Neutrophil (primary cell): ENCODE data around the gene OGFOD3.

Experiments
- H3K27ac ChIP-seq: fragments of 200-600 bp; sonication (generic); 2 replicates; pipeline ENCODE4 v1.5.1; 2016; ENCODE audit warnings: mild to moderate bottlenecking, moderate library complexity
- H3K27me3 ChIP-seq: fragments of 200-600 bp; sonication (generic); 2 replicates; pipeline ENCODE4 v1.6.0; 2016; ENCODE audit warnings: mild to moderate bottlenecking
- H3K36me3 ChIP-seq: fragments of 200-600 bp; sonication (generic); 2 replicates; pipeline ENCODE4 v1.5.1; 2017
- H3K4me1 ChIP-seq, 2 experiments: fragments of 200-600 bp in 1 of 2; sonication (generic) in 1 of 2; 1 replicate in 1 of 2; 2 replicates in 1 of 2; pipeline versions ENCODE4 v1.5.1 to v1.6.1; 2013 to 2016; ENCODE audit warnings: low read depth in 1 of 2, low read length in 1 of 2, mild to moderate bottlenecking in 1 of 2, moderate library complexity in 1 of 2; ENCODE audit not compliant: control insufficient read depth in 1 of 2, insufficient read depth in 1 of 2
- H3K4me3 ChIP-seq, 2 experiments: fragments of 200-600 bp in 1 of 2; sonication (generic) in 1 of 2; 1 replicate in 1 of 2; 2 replicates in 1 of 2; pipeline ENCODE4 v1.5.1; 2013 to 2016; ENCODE audit warnings: low read depth in 1 of 2, low read length in 1 of 2, mild to moderate bottlenecking in 1 of 2, moderate library complexity in 1 of 2
- H3K9me3 ChIP-seq: fragments of 200-600 bp; sonication (generic); 2 replicates; pipeline ENCODE4 v1.5.1; 2016
- CTCF ChIP-seq: fragments of 200-600 bp; sonication (generic); IDR thresholded peaks from 2 replicates; pipeline ENCODE4 v1.5.1; 2016; ENCODE audit warnings: antibody characterized with exemption

Gene OGFOD3

DNA sequence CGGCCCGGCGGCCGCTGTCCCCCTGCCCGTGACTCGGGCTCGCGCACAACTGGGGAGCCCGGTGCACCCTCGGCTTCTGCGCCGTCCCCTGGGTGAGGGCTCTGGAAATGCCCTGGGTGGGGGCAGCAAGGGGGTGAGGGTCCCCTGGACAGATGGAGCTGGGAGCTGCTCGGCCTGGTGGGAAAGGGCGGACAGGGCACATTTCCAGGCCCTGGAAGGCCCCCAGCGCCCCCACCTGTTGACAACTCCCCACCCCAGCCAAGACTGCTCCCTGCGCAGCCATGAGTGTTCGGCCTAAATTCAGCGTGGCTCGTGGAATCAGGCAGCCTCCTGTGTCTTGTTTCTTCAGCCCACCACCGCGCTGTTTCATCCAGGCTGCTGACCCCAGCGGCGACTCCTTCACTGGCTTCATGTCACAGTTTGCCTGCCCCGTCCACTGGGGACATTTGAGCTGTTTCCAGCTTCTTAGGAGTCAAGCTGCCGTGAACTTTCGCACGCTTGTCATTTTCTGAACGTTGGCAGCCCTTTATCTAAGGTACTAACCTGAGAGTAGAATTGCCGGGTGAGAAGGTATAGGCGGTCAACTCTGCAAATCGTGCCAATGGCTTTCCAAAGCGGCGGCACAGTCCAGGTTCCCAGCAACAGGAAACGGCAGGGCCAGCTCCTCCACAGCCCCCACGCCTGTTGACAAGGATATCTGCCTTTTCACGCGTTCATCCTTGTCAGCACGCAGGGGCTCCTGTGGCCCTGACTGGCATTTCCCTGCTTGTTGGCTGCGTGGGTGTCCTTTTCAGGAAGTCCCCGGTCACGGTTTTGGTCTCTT, 45.9 kb downstream of the OGFOD3 start:
- peaks cover 95% of the 10 kb centered on the region for H3K27me3 ChIP-seq

GRCh38 chr17:82371333-82372248, 46.8 kb downstream of the OGFOD3 start, which contains the start of gene UTS2R:
Gene UTS2R (plus strand): TSS chr17:82371765. CDS start chr17:82374325, 2,560 bp downstream.
- no peaks in the 10 kb centered on the region for H3K9me3 ChIP-seq
- no peak within 1 kb of the TSS for H3K4me3 ChIP-seq
- no peak within 1 kb of the TSS for H3K27ac ChIP-seq
- no peaks in the 10 kb centered on the region for H3K36me3 ChIP-seq
- H3K27me3 ChIP-seq, result peaks cover 100% of the 10 kb centered on the region
- TF ChIP-seq CTCF, result no peak
- H3K4me1 ChIP-seq, result peaks cover 6 to 7% of the 10 kb centered on the region in 2 experiments

More for the DNA sequence above, 45.9 kb downstream of the OGFOD3 start:
- H3K9me3 ChIP-seq, result no peaks in the 10 kb centered on the region
- peaks cover 6 to 8% of the 10 kb centered on the region in 2 experiments for H3K4me1 ChIP-seq
- no peak overlapping the region for H3K4me3 ChIP-seq
- TF ChIP-seq CTCF, result no peak
- no peaks in the 10 kb centered on the region for H3K36me3 ChIP-seq
- H3K27ac ChIP-seq, result no peak overlapping the region

GRCh38 chr17:82370471-82371332, 47.7 kb downstream of the OGFOD3 start:
- no peaks in the 10 kb centered on the region for H3K9me3 ChIP-seq
- no peaks in the 10 kb centered on the region for H3K36me3 ChIP-seq
- TF ChIP-seq CTCF, result no peak
- peaks cover 97% of the 10 kb centered on the region for H3K27me3 ChIP-seq
- H3K27ac ChIP-seq, result no peak overlapping the region
- H3K4me3 ChIP-seq, result no peak overlapping the region
- H3K4me1 ChIP-seq, result peaks cover 3 to 4% of the 10 kb centered on the region in 2 experiments

- Histone ChIP-seq H3K27me3 (peaks cover 90% of the 10 kb centered on the region), H3K27ac (no peak overlapping the region), H3K4me3 (no peak overlapping the region), H3K9me3 (no peaks in the 10 kb centered on the region), H3K36me3 (no peaks in the 10 kb centered on the region), H3K4me1 (peaks cover 3 to 4% of the 10 kb centered on the region in 2 experiments)
- TF ChIP-seq CTCF, result no peak
Measured at GRCh38 chr17:82369211-82369610, 49.2 kb downstream of the OGFOD3 start.
